Gastroesophageal sphincter (tissue), 4 donors: Measurements from ENCODE around the gene KIF16B. TPM values are rescaled to one million over a fixed set of nuclear protein-coding genes. Genes with fewer than 3 reads are reported as not detected.
"Not testable (repeated sequence)": the region's sequence is repeated elsewhere in the genome, so short reads cannot be mapped to it uniquely, and the experiment has no call there.

Experiments
- ATAC-seq: fragments of 150-250 bp; one replicate; pipeline ENCODE4 v1.9.1; 2016; ENCODE audit warnings: mild to moderate bottlenecking, moderate library complexity
- H3K27ac ChIP-seq, 4 donors: fragments of 200-600 bp; sonication (generic) in 3 of 4; 1 replicate in 3 of 4; 2 replicates in 1 of 4; pipeline ENCODE4 v1.5.1; 2016 to 2019
- H3K27me3 ChIP-seq: fragments of 200-600 bp; sonication (generic); one replicate; pipeline ENCODE4 v1.5.1; 2019
- H3K36me3 ChIP-seq, 2 donors: fragments of 200-600 bp; sonication (generic); one replicate each; pipeline ENCODE4 v1.5.1; 2019; ENCODE audit warnings: control low read depth in 1 of 2
- H3K4me1 ChIP-seq, 3 donors: fragments of 200-600 bp; sonication (generic); 1 replicate in 2 of 3; 2 replicates in 1 of 3; pipeline ENCODE4 v1.5.1; 2016 to 2019; ENCODE audit warnings: control low read depth in 2 of 3
- H3K4me3 ChIP-seq, 2 donors: fragments of 200-600 bp; sonication (generic); one replicate each; pipeline ENCODE4 v1.5.1; 2019; ENCODE audit warnings: mild to moderate bottlenecking in 1 of 2, moderate library complexity in 1 of 2
- H3K9me3 ChIP-seq, 3 donors: fragments of 200-600 bp; sonication (generic); one replicate each; pipeline ENCODE4 v1.5.1; 2017 to 2019; ENCODE audit warnings: control low read depth in 2 of 3
- EP300 ChIP-seq: sonication (generic); formaldehyde crosslinking; IDR thresholded peaks from one replicate; pipeline ENCODE4 v1.6.1; 2017; ENCODE audit warnings: antibody characterized with exemption, mild to moderate bottlenecking
- POLR2A ChIP-seq, 2 donors: fragments of 450-650 bp; IDR thresholded peaks; one replicate each; pipeline ENCODE4 v1.6.1; 2017; ENCODE audit warnings: antibody characterized with exemption in 2 of 2, mild to moderate bottlenecking in 2 of 2, moderate library complexity in 1 of 2
- POLR2AphosphoS5 ChIP-seq: sonication (generic); formaldehyde crosslinking; IDR thresholded peaks from one replicate; pipeline ENCODE4 v1.6.1; 2017; ENCODE audit warnings: antibody characterized with exemption
- WGBS, 2 donors: methylation state at CpG; one replicate each; pipeline ENCODE4 v1.1.5; 2018; ENCODE audit warnings: low coverage in 1 of 2; 5-methylcytosine and 5-hydroxymethylcytosine counted together
- total RNA-seq, 4 donors: library from RNA; depleted of rRNA; stranded (reverse); fragments of >200 nt; gene quantifications; one replicate each; pipeline ENCODE4 v1.1.0, GENCODE V29; 2016
- TF ChIP-seq, protein P1 (sequence below), 4 experiments: fragments of 200-600 bp in 2 of 4; fragments of 450-650 bp in 2 of 4; sonication (generic) in 1 of 4; IDR thresholded peaks; one replicate each; pipeline ENCODE4 v1.5.1; 2017 to 2019; ENCODE audit warnings: antibody characterized with exemption in 4 of 4, mild to moderate bottlenecking in 2 of 4, moderate library complexity in 2 of 4

The KIF16B gene
- total RNA-seq, 4 donors from 2014 or later, result 15.9 to 26.6 (median 22.2) TPM

- Histone ChIP-seq H3K4me1 (no peaks in the 10 kb centered on the region), H3K36me3 (peaks cover 0 to 14% of the 10 kb centered on the region in 2 donors), H3K27me3 (no peaks in the 10 kb centered on the region), H3K27ac (no peak overlapping the region), H3K4me3 (no peak overlapping the region), H3K9me3 (peaks cover 0 to 23% (median 0%) of the 10 kb centered on the region in 3 donors)
- 80% methylated on average over 2 of the region's 5 CpGs; no CpG with 5 or more reads in 1 of the 2 donors for WGBS, 2 donors
- TF ChIP-seq, protein P1, sequence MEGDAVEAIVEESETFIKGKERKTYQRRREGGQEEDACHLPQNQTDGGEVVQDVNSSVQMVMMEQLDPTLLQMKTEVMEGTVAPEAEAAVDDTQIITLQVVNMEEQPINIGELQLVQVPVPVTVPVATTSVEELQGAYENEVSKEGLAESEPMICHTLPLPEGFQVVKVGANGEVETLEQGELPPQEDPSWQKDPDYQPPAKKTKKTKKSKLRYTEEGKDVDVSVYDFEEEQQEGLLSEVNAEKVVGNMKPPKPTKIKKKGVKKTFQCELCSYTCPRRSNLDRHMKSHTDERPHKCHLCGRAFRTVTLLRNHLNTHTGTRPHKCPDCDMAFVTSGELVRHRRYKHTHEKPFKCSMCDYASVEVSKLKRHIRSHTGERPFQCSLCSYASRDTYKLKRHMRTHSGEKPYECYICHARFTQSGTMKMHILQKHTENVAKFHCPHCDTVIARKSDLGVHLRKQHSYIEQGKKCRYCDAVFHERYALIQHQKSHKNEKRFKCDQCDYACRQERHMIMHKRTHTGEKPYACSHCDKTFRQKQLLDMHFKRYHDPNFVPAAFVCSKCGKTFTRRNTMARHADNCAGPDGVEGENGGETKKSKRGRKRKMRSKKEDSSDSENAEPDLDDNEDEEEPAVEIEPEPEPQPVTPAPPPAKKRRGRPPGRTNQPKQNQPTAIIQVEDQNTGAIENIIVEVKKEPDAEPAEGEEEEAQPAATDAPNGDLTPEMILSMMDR (IDR thresholded peaks at IDR 0.05), result no peak
- TF ChIP-seq POLR2AphosphoS5 (no peak), POLR2A (IDR thresholded peaks at IDR 0.05) (no peak), EP300 (no peak)
- ATAC-seq, result no peak
Observed at GRCh38 chr20:16265334-16265733, 307.9 kb downstream of the KIF16B start.

GRCh38 chr20:16263582-16263981, 309.7 kb downstream of the KIF16B start:
- WGBS, 2 donors, result 14 to 47% methylated on average over 1 to 2 of the region's 2 CpGs
- no peak for ATAC-seq
- Histone ChIP-seq H3K4me3 (no peak overlapping the region), H3K4me1 (no peaks in the 10 kb centered on the region), H3K36me3 (peaks cover 0 to 12% of the 10 kb centered on the region in 2 donors), H3K27me3 (no peaks in the 10 kb centered on the region), H3K27ac (no peak overlapping the region), H3K9me3 (peaks cover 0 to 23% (median 0%) of the 10 kb centered on the region in 3 donors)
- TF ChIP-seq POLR2AphosphoS5 (no peak), EP300 (no peak), POLR2A (IDR thresholded peaks at IDR 0.05) (no peak)
- TF ChIP-seq, protein P1 (IDR thresholded peaks at IDR 0.05), result no peak

DNA sequence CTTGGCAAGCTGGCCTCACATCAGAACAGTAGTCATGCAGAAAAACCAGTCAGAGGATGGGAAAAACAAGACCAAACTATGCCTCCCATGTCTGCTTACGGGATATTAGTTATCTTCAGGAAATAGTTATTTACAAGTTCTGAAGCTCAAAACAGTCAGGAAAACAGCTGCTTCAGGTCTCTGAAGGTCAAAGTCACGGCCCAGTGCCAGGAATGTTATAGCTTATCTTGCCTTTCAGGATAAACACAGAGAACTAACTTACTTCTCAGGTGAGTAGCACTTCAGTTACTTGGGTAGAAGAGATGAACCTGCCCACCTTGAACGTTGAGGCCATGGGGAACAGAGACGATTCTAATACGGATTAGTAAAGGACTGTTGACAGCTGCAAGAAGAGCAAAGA, 310.7 kb downstream of the KIF16B start:
- no peak for TF ChIP-seq POLR2A (IDR thresholded peaks at IDR 0.05)
- H3K4me3 ChIP-seq, result no peak overlapping the region
- WGBS, 2 donors, result 63 to 94% methylated on average over 3 to 5 of the region's 5 CpGs
- H3K27ac ChIP-seq, result no peak overlapping the region
- H3K9me3 ChIP-seq, result peaks cover 0 to 19% (median 0%) of the 10 kb centered on the region in 3 donors
- H3K36me3 ChIP-seq, result peaks cover 0 to 2% of the 10 kb centered on the region in 2 donors
- H3K27me3 ChIP-seq, result no peaks in the 10 kb centered on the region
- no peak for ATAC-seq
- no peaks in the 10 kb centered on the region for H3K4me1 ChIP-seq

GRCh38 chr20:16261733-16262273, 311.4 kb downstream of the KIF16B start:
- Histone ChIP-seq H3K27me3 (no peaks in the 10 kb centered on the region), H3K4me1 (no peaks in the 10 kb centered on the region), H3K9me3 (peaks cover 0 to 11% (median 0%) of the 10 kb centered on the region in 3 donors), H3K36me3 (no peaks in the 10 kb centered on the region), H3K4me3 (no peak overlapping the region), H3K27ac (no peak overlapping the region)
- WGBS, 2 donors, result 44% methylated on average over 1 of the region's 2 CpGs; no CpG with 5 or more reads in 1 of the 2 donors
- no peak for ATAC-seq
- TF ChIP-seq POLR2A (IDR thresholded peaks at IDR 0.05) (no peak), POLR2AphosphoS5 (no peak), EP300 (no peak)
- TF ChIP-seq, protein P1 (IDR thresholded peaks at IDR 0.05), result no peak

- 71 to 93% methylated on average over 2 to 4 of the region's 7 CpGs for WGBS, 2 donors
- Histone ChIP-seq H3K27ac (no peak overlapping the region), H3K36me3 (no peaks in the 10 kb centered on the region), H3K27me3 (no peaks in the 10 kb centered on the region), H3K4me3 (no peak overlapping the region), H3K9me3 (peaks cover 0 to 2% (median 0%) of the 10 kb centered on the region in 3 donors), H3K4me1 (no peaks in the 10 kb centered on the region)
- ATAC-seq, result no peak
- no peak for TF ChIP-seq EP300
- no peak for TF ChIP-seq POLR2A (IDR thresholded peaks at IDR 0.05)
- TF ChIP-seq, protein P1 (IDR thresholded peaks at IDR 0.05), result no peak
Observed at GRCh38 chr20:16260911-16261310, 312.3 kb downstream of the KIF16B start.

GRCh38 chr20:16260133-16260532, 313.1 kb downstream of the KIF16B start:
- 77 to 96% methylated on average over 5 to 6 of the region's 12 CpGs for WGBS, 2 donors
- not testable (repeated sequence) for ATAC-seq, H3K4me3 ChIP-seq, H3K27me3 ChIP-seq, H3K27ac ChIP-seq, H3K9me3 ChIP-seq, H3K4me1 ChIP-seq, H3K36me3 ChIP-seq
